H9 (cell line): ENCODE measurements around the gene FBN2. TPM values are rescaled to one million over a fixed set of nuclear protein-coding genes. Genes with fewer than 3 reads are reported as not detected.

Source experiments
- DNase-seq: peaks from one replicate; pipeline ENCODE4 v3.0.0-alpha.2; 2017
- H2AFZ ChIP-seq: one replicate; pipeline ENCODE4 v1.6.1; 2013; ENCODE audit warnings: mild to moderate bottlenecking, low read length, control low read depth, moderate library complexity
- H2AK5ac ChIP-seq: 2 replicates; pipeline ENCODE4 v1.6.1; 2013; ENCODE audit warnings: low read length, control low read depth, mixed read lengths; ENCODE audit not compliant: insufficient read length
- H2BK120ac ChIP-seq: one replicate; pipeline ENCODE4 v1.6.1; 2013; ENCODE audit warnings: low read depth, mild to moderate bottlenecking, low read length, control low read depth, inconsistent platforms; ENCODE audit not compliant: poor library complexity, severe bottlenecking
- H2BK12ac ChIP-seq: 2 replicates; pipeline ENCODE4 v1.6.1; 2013; ENCODE audit warnings: low read length, control low read depth, mixed read lengths, low read depth; ENCODE audit not compliant: insufficient read length
- H2BK15ac ChIP-seq: 2 replicates; pipeline ENCODE4 v1.6.1; 2013; ENCODE audit warnings: low read depth, low read length, control low read depth
- H2BK20ac ChIP-seq: one replicate; pipeline ENCODE4 v1.6.1; 2013; ENCODE audit warnings: low read depth, mild to moderate bottlenecking, low read length, control low read depth, inconsistent platforms; ENCODE audit not compliant: poor library complexity, severe bottlenecking
- H2BK5ac ChIP-seq: 2 replicates; pipeline ENCODE4 v1.6.1; 2013; ENCODE audit warnings: low read length, control low read depth, mixed read lengths; ENCODE audit not compliant: insufficient read length
- H3K14ac ChIP-seq: 2 replicates; pipeline ENCODE4 v1.6.1; 2013; ENCODE audit warnings: low read length, control low read depth; ENCODE audit not compliant: insufficient read depth
- H3K18ac ChIP-seq: 2 replicates; pipeline ENCODE4 v1.6.1; 2013; ENCODE audit warnings: low read depth, mild to moderate bottlenecking, mixed read lengths, low read length, control low read depth; ENCODE audit not compliant: insufficient read length
- H3K23ac ChIP-seq: 2 replicates; pipeline ENCODE4 v1.6.1; 2013; ENCODE audit warnings: low read length, control low read depth, mixed read lengths, low read depth; ENCODE audit not compliant: insufficient read length
- H3K23me2 ChIP-seq: 2 replicates; pipeline ENCODE4 v1.6.1; 2013; ENCODE audit warnings: low read depth, mild to moderate bottlenecking, mixed read lengths, low read length, control low read depth; ENCODE audit not compliant: insufficient read length, poor library complexity, severe bottlenecking
- H3K27ac ChIP-seq: 2 replicates; pipeline ENCODE4 v1.5.1; 2013; ENCODE audit warnings: low read length, control low read depth, mixed read lengths, low read depth; ENCODE audit not compliant: insufficient read length
- H3K27me3 ChIP-seq: 2 replicates; pipeline ENCODE4 v1.6.1; 2013; ENCODE audit warnings: low read length, control low read depth, inconsistent platforms; ENCODE audit not compliant: insufficient read depth
- H3K4ac ChIP-seq: 2 replicates; pipeline ENCODE4 v1.6.1; 2013; ENCODE audit warnings: low read depth, mild to moderate bottlenecking, control low read depth, inconsistent platforms, low read length, moderate library complexity
- H3K4me1 ChIP-seq: 2 replicates; pipeline ENCODE4 v1.6.1; 2013; ENCODE audit warnings: low read length, control low read depth, inconsistent platforms; ENCODE audit not compliant: insufficient read depth
- H3K4me2 ChIP-seq: 2 replicates; pipeline ENCODE4 v1.6.1; 2013; ENCODE audit warnings: low read length, control low read depth, mixed read lengths; ENCODE audit not compliant: insufficient read length, insufficient read depth
- H3K56ac ChIP-seq: 2 replicates; pipeline ENCODE4 v1.6.1; 2013; ENCODE audit warnings: low read depth, mild to moderate bottlenecking, mixed read lengths, low read length, control low read depth; ENCODE audit not compliant: insufficient read length
- H3K79me1 ChIP-seq: 2 replicates; pipeline ENCODE4 v1.6.1; 2013; ENCODE audit warnings: low read depth, mild to moderate bottlenecking, moderate library complexity, low read length, control low read depth, inconsistent platforms; ENCODE audit not compliant: insufficient read depth, poor library complexity, severe bottlenecking
- H3K79me2 ChIP-seq: 2 replicates; pipeline ENCODE4 v1.6.1; 2013; ENCODE audit warnings: low read length, control low read depth, inconsistent platforms; ENCODE audit not compliant: insufficient read depth
- H3K9ac ChIP-seq: 2 replicates; pipeline ENCODE4 v1.6.1; 2013; ENCODE audit warnings: low read length, control low read depth, mixed read lengths; ENCODE audit not compliant: insufficient read length; ENCODE audit errors: extremely low read depth
- H3K9me3 ChIP-seq: one replicate; pipeline ENCODE4 v1.6.1; 2013; ENCODE audit warnings: low read depth, low read length, inconsistent platforms; ENCODE audit not compliant: control insufficient read depth
- H3T11ph ChIP-seq: one replicate; pipeline ENCODE4 v1.6.1; 2013; ENCODE audit warnings: mild to moderate bottlenecking, low read length, control low read depth, inconsistent platforms
- H4K20me1 ChIP-seq: one replicate; pipeline ENCODE4 v1.6.1; 2013; ENCODE audit not compliant: control insufficient read depth, insufficient read length, insufficient read depth
- H4K5ac ChIP-seq: 2 replicates; pipeline ENCODE4 v1.6.1; 2013; ENCODE audit warnings: low read depth, mild to moderate bottlenecking, mixed read lengths, low read length, control low read depth; ENCODE audit not compliant: insufficient read length
- H4K8ac ChIP-seq: replicated peaks from 2 replicates; pipeline ENCODE4 v1.6.1; 2013; ENCODE audit warnings: low read length, control low read depth, mixed read lengths, low read depth; ENCODE audit not compliant: insufficient read length
- H4K91ac ChIP-seq: 2 replicates; pipeline ENCODE4 v1.6.1; 2013; ENCODE audit warnings: low read depth, mild to moderate bottlenecking, moderate library complexity, mixed read lengths, low read length, control low read depth; ENCODE audit not compliant: insufficient read length
- H3K27ac Mint-ChIP-seq, 3 experiments: 2 replicates in 2 of 3; 3 replicates in 1 of 3; pipeline ENCODE4 v1.8.0; 2020 to 2021; ENCODE audit warnings: mixed read lengths in 3 of 3, mild to moderate bottlenecking in 1 of 3, moderate library complexity in 1 of 3
- H3K27me3 Mint-ChIP-seq: 2 replicates; pipeline ENCODE4 v1.8.0; 2021; ENCODE audit warnings: low read depth, mild to moderate bottlenecking, moderate library complexity, mixed read lengths
- H3K36me3 Mint-ChIP-seq, 3 experiments: 2 replicates in 2 of 3; 3 replicates in 1 of 3; pipeline ENCODE4 v1.8.0; 2020 to 2021; ENCODE audit warnings: low read depth in 3 of 3, mixed read lengths in 3 of 3; ENCODE audit not compliant: insufficient read depth in 1 of 3
- H3K4me1 Mint-ChIP-seq, 2 experiments: 2 replicates each; pipeline ENCODE4 v1.8.0; 2020; ENCODE audit warnings: mixed read lengths in 2 of 2
- H3K4me3 Mint-ChIP-seq, 2 experiments: 2 replicates in 1 of 2; 3 replicates in 1 of 2; pipeline ENCODE4 v1.8.0; 2020 to 2021; ENCODE audit warnings: mild to moderate bottlenecking in 2 of 2, mixed read lengths in 2 of 2, moderate library complexity in 1 of 2
- H3K9me3 Mint-ChIP-seq, 2 experiments: 2 replicates in 1 of 2; 3 replicates in 1 of 2; pipeline ENCODE4 v1.8.0; 2020; ENCODE audit warnings: mild to moderate bottlenecking in 2 of 2, mixed read lengths in 2 of 2, moderate library complexity in 1 of 2
- CTCF ChIP-seq: fragments of 200-600 bp; sonication (generic); conservative IDR thresholded peaks from 3 replicates; pipeline ENCODE4 v1.8.0; 2021; ENCODE audit warnings: antibody characterized with exemption, mild to moderate bottlenecking
- WGBS: extraction: QIAGEN DNeasy Blood & Tissue Kit; methylation state at CpG from one replicate; pipeline ENCODE4 v1.1.7; 2013; ENCODE audit warnings: missing lambda C conversion rate, low lambda C conversion rate, mixed read lengths; ENCODE audit not compliant: insufficient read length; ENCODE audit errors: extremely low coverage; 5-methylcytosine and 5-hydroxymethylcytosine counted together
- total RNA-seq: library from RNA; stranded (reverse); gene quantifications from 2 replicates; pipeline ENCODE4 v1.2.1, GENCODE V29; 2021

The FBN2 gene
- total RNA-seq, 1 experiment from 2014 or later, result 8.3 TPM

GRCh38 chr5:128355961-128356360 is 182.1 kb downstream of the FBN2 start:
- H4K20me1 ChIP-seq, result no peaks in the 10 kb centered on the region
- TF ChIP-seq CTCF, result no peak
- H3K23me2 ChIP-seq, result no peaks in the 10 kb centered on the region
- no peak overlapping the region for H4K5ac ChIP-seq
- no peak overlapping the region for H2BK12ac ChIP-seq
- no peak overlapping the region for H3K9ac ChIP-seq
- no peak overlapping the region for H3T11ph ChIP-seq
- no peak overlapping the region for H2BK20ac ChIP-seq
- no peaks in the 10 kb centered on the region for H3K27me3 Mint-ChIP-seq
- H3K56ac ChIP-seq, result no peak overlapping the region
- H3K18ac ChIP-seq, result no peak overlapping the region
- H3K4me1 Mint-ChIP-seq, result peaks cover 7 to 11% of the 10 kb centered on the region in 2 experiments
- H2BK120ac ChIP-seq, result no peak overlapping the region
- H2AFZ ChIP-seq, result no peak overlapping the region
- no peak for DNase-seq
- H3K4me1 ChIP-seq, result no peaks in the 10 kb centered on the region
- H3K4me3 Mint-ChIP-seq, result no peak overlapping the region
- no peak overlapping the region for H4K91ac ChIP-seq
- H3K9me3 ChIP-seq, result no peaks in the 10 kb centered on the region
- H3K23ac ChIP-seq, result no peak overlapping the region
- H3K27ac ChIP-seq, result no peak overlapping the region
- H3K9me3 Mint-ChIP-seq, result no peaks in the 10 kb centered on the region
- H3K27ac Mint-ChIP-seq, result no peak overlapping the region
- no peak overlapping the region for H3K14ac ChIP-seq
- H3K4me2 ChIP-seq, result no peak overlapping the region
- no peak overlapping the region for H2BK5ac ChIP-seq
- H3K4ac ChIP-seq, result no peak overlapping the region
- H4K8ac ChIP-seq, result no peak overlapping the region
- no peaks in the 10 kb centered on the region for H3K27me3 ChIP-seq
- no CpG with 5 or more reads among the region's 3 CpGs for WGBS
- H3K79me1 ChIP-seq, result no peaks in the 10 kb centered on the region
- H2AK5ac ChIP-seq, result no peak overlapping the region
- no peaks in the 10 kb centered on the region for H3K79me2 ChIP-seq
- no peak overlapping the region for H2BK15ac ChIP-seq
- H3K36me3 Mint-ChIP-seq, result peaks cover 0 to 9% (median 0%) of the 10 kb centered on the region in 3 experiments; a peak in 5 of 7 replicates
